Measurements from ENCODE around the gene TRAPPC14. TPM values are rescaled to one million over a fixed set of nuclear protein-coding genes. Genes with fewer than 3 reads are reported as not detected.

TRAPPC14 gene
- total and polyA plus RNA-seq, 2 of the 8 experiments (the other 6 are each of a cell fraction or from before 2014, with no cell fraction given), result 11.9 to 22.1 TPM

- Histone ChIP-seq H3K4me1 (replicated peaks in 1 of 4; ENCODE audit: control insufficient read depth in 3 of 4, insufficient read depth in 4 of 4, low read length in 3 of 4) (no peaks in the 10 kb centered on the region; a peak in 1 of 7 replicates), H4K91ac (replicated peaks; ENCODE audit: insufficient read length, low read length) (no peak overlapping the region), H4K8ac (ENCODE audit: extremely low read depth, insufficient read depth, low read length) (no peak overlapping the region), H3K18ac (ENCODE audit: extremely low read depth, low read length) (no peak overlapping the region), H3K4me2 (ENCODE audit: insufficient read depth in 1 of 2, low read depth in 2 of 2, low read length in 2 of 2) (no peak overlapping the region), H3K4ac (replicated peaks; ENCODE audit: insufficient read length, low read depth, low read length) (no peak overlapping the region), H3K27ac (ENCODE audit: low read depth, low read length) (no peak overlapping the region), H3K4me3 (ENCODE audit: extremely low read depth in 1 of 4, insufficient read depth in 2 of 4, low read depth in 3 of 4, low read length in 4 of 4) (no peak overlapping the region), H2BK12ac (ENCODE audit: low read depth, low read length) (no peak overlapping the region), H3K56ac (replicated peaks; ENCODE audit: insufficient read length, low read depth, low read length) (no peak overlapping the region), H4K20me1 (replicated peaks in 1 of 2; ENCODE audit: control insufficient read depth in 1 of 2, insufficient read depth in 2 of 2, low read length in 2 of 2) (peaks cover 3 to 6% of the 10 kb centered on the region in 2 experiments), H2AFZ (ENCODE audit: low read length) (no peak overlapping the region), H3K14ac (ENCODE audit: insufficient read length) (no peak overlapping the region), H2AK5ac (ENCODE audit: low read depth, low read length) (no peak overlapping the region), H2BK120ac (replicated peaks; ENCODE audit: low read depth, low read length) (no peak overlapping the region), H2BK20ac (ENCODE audit: low read length) (no peak overlapping the region), H3K27me3 (replicated peaks in 1 of 4; ENCODE audit: control insufficient read depth in 3 of 4, extremely low read depth in 1 of 4, insufficient read depth in 3 of 4, low read length in 3 of 4) (no peaks in the 10 kb centered on the region), H3K23me2 (ENCODE audit: low read depth, low read length) (no peaks in the 10 kb centered on the region), H3K79me2 (ENCODE audit: control insufficient read depth in 1 of 2, insufficient read depth in 2 of 2, low read length in 2 of 2) (no peaks in the 10 kb centered on the region), H2BK5ac (ENCODE audit: low read depth, low read length) (no peak overlapping the region), H3K23ac (ENCODE audit: insufficient read length) (no peak overlapping the region), H3K36me3 (ENCODE audit: control insufficient read depth in 2 of 4, insufficient read depth in 4 of 4, low read length in 3 of 4) (peaks cover 13 to 59% (median 43%) of the 10 kb centered on the region in 4 experiments), H4K5ac (ENCODE audit: insufficient read length, low read depth, low read length) (no peak overlapping the region), H3K9me3 (ENCODE audit: insufficient read depth in 2 of 2, low read depth in 1 of 2, low read length in 1 of 2) (no peaks in the 10 kb centered on the region), H3K9ac (replicated peaks in 1 of 4; ENCODE audit: extremely low read depth in 1 of 4, low read depth in 3 of 4, low read length in 3 of 4) (no peak overlapping the region), H3K79me1 (ENCODE audit: low read depth, low read length) (peaks cover 2% of the 10 kb centered on the region; the same call in 1 of the 2 replicates), H2BK15ac (ENCODE audit: low read length) (no peak overlapping the region)
- DNase-seq (ENCODE audit: low read depth in 1 of 2, low spot score in 2 of 2) (no peak), FAIRE-seq (no peak)
- ChIA-PET POLR2A (ENCODE audit: partially characterized antibody) (interaction anchor here (1.0 to 20.0 kb wide), 8 partner anchors 7 to 56 kb away, joined by 3 to 722 read pairs (median 8); partner anchors contain the start of genes AP4M1, COPS6, MCM7 and ZNF3), CTCF (ENCODE audit: partially characterized antibody) (interaction anchor here (1.6 to 6.0 kb wide), 4 partner anchors 9 to 236 kb away, joined by 3 to 48 read pairs (median 15); partner anchors contain the start of genes AP4M1 and MBLAC1)
- 85% methylated on average over 7 of the region's 7 CpGs; no CpG with 5 or more reads in 1 of the 2 experiments for WGBS, 2 experiments (ENCODE audit: extremely low coverage in 1 of 2, insufficient coverage in 1 of 2, insufficient read length in 1 of 2, insufficient replicate concordance in 2 of 2, low coverage in 1 of 2, low lambda C conversion rate in 2 of 2, missing lambda C conversion rate in 1 of 2)
- TF ChIP-seq ATF3 (IDR thresholded peaks at IDR 0.05; ENCODE audit: insufficient read depth, low read depth, low read length) (no peak), HDAC6 (IDR thresholded peaks at IDR 0.05; ENCODE audit: low read depth, low read length) (no peak), ASH2L (IDR thresholded peaks at IDR 0.05; ENCODE audit: low read length) (no peak), E2F6 (IDR thresholded peaks at IDR 0.05) (no peak), EZH2 (IDR thresholded peaks at IDR 0.05; ENCODE audit: low read depth, low read length, severe bottlenecking) (no peak), CBX5 (IDR thresholded peaks at IDR 0.05; ENCODE audit: low read depth, low read length) (no peak), KDM5A (IDR thresholded peaks at IDR 0.05; ENCODE audit: low read length) (no peak), SIN3A (conservative IDR thresholded peaks at IDR 0.05 in 1 of 2, IDR thresholded peaks at IDR 0.05 in 1 of 2; ENCODE audit: low read depth in 1 of 2, low read length in 2 of 2) (no peak), POLR2AphosphoS5 (IDR thresholded peaks at IDR 0.05; ENCODE audit: low read depth, low read length) (no peak), NANOG (IDR thresholded peaks at IDR 0.05; ENCODE audit: insufficient read depth, low read depth, low read length, poor library complexity, severe bottlenecking) (no peak), RBBP5 (IDR thresholded peaks at IDR 0.05; ENCODE audit: borderline replicate concordance, low read depth, low read length) (no peak), JUND (IDR thresholded peaks at IDR 0.05; ENCODE audit: low read length) (no peak), POU5F1 (IDR thresholded peaks at IDR 0.05; ENCODE audit: low read depth, low read length) (no peak)
These were observed 47.4 kb downstream of the TRAPPC14 start for GRCh38 chr7:100111156-100111555.

Data from H1 (cell line).